GM12801 (cell line): ENCODE data around the gene GPR158.

ENCODE experiments used
- TF ChIP-seq, protein P1 (sequence below): IDR thresholded peaks from one replicate; pipeline ENCODE4 v1.5.1; 2011; ENCODE audit warnings: control low read depth; ENCODE audit not compliant: insufficient read length; ENCODE audit errors: extremely low read depth

GPR158 gene

DNA sequence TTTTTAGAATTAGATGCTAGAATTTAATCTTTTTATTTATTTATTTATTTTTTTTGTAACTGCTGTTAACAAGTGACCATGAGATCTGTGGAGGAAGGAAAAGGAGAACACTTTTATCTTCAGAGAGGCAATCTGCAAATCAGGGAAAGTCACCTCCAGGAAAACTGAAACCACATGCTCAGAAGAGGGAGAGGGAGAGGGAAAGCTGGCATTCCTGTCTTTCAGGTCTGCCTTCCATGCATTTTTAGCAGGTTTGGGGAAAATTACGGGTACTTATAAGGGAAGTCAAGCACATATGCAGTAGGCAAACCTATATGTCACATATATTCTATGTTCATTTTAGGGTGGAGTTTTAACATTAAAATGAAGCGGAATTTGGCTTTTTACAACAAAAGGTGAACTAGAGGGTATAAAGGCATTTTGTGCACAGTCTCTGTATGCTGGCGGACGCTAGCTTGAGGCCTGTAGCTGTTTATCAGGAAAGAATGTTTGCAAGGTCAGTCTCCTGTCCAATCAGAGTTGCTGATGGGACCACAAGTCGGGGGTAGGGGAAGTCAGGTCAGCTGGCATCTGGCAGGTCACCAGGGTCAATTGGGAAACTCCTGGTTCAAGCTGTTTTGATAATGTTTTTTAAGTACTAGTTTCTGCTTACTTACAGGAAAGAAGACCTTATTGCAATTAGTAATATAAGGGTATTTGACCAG is 333.5 kb downstream of the GPR158 start:
- TF ChIP-seq, protein P1, sequence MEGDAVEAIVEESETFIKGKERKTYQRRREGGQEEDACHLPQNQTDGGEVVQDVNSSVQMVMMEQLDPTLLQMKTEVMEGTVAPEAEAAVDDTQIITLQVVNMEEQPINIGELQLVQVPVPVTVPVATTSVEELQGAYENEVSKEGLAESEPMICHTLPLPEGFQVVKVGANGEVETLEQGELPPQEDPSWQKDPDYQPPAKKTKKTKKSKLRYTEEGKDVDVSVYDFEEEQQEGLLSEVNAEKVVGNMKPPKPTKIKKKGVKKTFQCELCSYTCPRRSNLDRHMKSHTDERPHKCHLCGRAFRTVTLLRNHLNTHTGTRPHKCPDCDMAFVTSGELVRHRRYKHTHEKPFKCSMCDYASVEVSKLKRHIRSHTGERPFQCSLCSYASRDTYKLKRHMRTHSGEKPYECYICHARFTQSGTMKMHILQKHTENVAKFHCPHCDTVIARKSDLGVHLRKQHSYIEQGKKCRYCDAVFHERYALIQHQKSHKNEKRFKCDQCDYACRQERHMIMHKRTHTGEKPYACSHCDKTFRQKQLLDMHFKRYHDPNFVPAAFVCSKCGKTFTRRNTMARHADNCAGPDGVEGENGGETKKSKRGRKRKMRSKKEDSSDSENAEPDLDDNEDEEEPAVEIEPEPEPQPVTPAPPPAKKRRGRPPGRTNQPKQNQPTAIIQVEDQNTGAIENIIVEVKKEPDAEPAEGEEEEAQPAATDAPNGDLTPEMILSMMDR, result no peak

DNA sequence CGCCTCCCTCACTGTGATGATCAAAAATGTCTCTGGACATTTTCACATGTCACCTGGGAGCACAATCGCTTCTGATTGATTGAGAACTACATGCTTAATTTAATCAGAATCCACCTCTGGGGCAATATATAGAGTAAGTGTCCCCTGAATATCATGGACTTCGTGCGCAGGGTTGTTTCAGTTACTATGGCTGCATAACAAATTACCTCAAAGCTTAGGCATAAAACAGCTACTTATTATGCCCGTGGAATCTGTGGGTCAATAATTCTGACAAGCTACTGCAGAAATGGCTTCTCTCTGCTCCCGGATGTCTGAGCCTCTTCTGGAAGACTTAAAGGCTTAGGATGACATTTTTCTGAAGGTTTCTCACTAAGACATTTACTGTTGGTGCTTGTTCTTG is 334.4 kb downstream of the GPR158 start:
- TF ChIP-seq, protein P1, result no peak

DNA sequence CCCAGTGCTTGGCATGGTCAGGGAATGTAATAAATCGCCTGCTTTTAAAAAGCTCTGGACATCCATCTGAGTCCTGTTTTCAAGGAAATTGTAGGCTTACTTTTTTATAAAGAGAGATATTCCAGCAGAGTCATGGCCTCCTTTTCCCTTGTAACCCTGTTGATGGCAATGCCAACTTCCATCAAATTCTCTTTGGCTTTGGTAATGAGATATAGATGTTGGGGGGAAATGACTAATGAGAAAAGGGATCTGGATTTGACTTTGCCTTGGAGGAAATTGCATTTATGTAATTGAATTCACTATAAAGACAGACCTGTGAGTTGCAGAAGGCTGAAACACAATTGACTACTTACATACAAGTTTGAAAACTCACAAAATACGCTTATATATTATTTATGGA is 347.5 kb downstream of the GPR158 start:
- TF ChIP-seq, protein P1, result no peak

DNA sequence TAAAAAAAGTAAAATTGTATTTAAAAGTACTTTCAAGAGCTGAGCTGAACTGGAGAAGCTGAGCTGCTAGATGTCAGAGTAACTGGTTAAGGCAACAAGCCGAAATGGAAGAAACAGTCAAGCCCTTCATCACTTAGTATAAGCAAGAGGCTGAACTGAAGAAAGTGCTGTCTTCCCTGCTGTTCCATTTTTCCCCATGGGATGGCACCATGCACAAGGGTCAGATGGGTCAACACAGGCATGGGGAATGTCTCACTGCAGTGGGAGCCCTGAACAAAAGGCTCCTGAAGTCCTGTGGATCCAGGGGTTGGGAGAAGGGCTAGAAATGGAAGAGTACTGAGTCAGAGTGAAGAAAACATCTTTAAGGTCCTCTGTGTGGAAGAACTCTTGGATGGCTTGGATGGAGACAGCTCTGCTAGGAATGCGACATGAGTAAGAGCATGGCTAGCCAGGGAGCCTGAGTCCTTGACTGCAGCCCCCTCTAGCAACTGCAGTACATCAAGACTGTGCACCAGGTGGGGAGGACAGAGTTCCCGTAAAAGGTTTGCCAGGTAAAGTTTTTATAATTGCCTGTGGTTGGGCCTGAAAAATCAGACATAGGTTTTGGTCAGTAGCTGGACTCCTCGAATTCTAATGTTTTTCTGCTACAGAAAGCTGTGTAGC is 348.3 kb downstream of the GPR158 start:
- TF ChIP-seq, protein P1, result no peak

DNA sequence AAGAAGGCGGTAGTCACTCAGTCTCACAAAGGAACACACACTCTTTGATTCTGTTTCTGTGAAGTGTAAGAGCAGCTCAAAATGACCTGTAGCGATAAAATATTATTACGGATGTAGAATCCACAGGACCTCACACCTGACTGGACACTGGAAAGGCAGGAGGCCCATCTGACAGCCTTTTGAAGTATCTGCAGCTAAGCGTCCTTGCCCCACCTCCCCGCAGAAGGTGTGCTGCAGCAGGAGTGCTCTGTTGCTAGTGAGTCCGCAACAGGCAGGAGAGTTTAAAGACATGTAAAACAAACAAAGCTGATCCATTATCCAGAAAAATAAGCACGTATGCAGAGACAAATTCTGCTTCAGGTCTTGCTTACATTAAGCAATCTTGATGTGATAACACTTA is 355.5 kb downstream of the GPR158 start:
- TF ChIP-seq, protein P1, result no peak

DNA sequence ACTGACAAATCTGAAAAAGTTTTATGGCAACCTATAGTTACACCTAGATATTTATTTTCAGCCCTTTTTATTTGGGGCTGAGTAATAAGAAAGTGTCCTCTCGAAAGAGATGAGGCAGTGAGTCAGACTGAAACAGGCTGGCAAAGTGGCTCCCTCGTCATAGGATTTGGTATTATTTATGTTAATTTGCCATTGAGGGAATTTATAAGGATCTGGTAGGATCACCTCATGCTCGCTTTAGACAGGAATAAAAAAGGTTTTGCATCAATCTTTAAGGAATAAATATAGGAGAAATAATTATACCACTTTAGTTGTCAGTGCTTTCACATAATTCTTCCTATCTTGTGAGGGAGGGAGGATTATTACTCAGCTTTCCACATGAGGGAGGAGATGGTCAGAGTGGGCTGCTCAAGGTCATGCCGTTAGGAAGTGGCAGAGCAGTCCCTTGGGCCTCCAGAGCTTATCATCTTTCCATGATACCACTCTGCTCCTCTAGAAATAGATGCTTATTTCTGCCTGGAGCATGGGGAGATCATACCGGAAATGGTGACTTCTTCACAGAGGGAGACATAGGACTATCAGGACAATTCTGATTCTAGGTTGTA is 356.8 kb downstream of the GPR158 start:
- TF ChIP-seq, protein P1, result no peak

DNA sequence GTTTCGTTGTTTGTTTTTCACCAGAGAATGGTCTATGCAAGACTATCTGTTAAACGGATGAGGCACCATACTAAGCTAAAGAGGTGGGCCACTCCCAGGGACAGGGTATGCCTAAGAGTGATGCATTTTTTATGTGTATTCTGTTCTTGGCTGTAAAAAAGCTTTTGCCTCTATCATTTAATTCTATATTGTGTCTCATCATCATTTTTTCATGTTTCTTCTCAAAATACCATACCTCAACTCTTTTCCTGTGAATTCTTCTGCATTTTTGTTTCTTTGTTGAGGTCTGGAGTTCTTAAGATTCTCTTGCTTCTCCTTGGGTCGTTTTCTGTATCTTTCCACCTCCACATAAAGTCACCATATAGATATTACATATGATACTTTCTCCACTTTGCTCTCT is 357.4 kb downstream of the GPR158 start:
- TF ChIP-seq, protein P1, result no peak
